PC-9 (cell line): Measurements from ENCODE around the gene CMBL.

ENCODE experiments used
- EZH2 ChIP-seq: fragments of 200-600 bp; sonication (generic); IDR thresholded peaks from 2 replicates; pipeline ENCODE4 v1.8.0; 2017; ENCODE audit warnings: antibody characterized with exemption, low read depth
- TF ChIP-seq, protein P1 (sequence below): fragments of 200-600 bp; sonication (generic); conservative IDR thresholded peaks from 2 replicates; pipeline ENCODE4 v1.6.1; 2017; ENCODE audit warnings: mixed run types, antibody characterized with exemption, mild to moderate bottlenecking, moderate library complexity

DNA sequence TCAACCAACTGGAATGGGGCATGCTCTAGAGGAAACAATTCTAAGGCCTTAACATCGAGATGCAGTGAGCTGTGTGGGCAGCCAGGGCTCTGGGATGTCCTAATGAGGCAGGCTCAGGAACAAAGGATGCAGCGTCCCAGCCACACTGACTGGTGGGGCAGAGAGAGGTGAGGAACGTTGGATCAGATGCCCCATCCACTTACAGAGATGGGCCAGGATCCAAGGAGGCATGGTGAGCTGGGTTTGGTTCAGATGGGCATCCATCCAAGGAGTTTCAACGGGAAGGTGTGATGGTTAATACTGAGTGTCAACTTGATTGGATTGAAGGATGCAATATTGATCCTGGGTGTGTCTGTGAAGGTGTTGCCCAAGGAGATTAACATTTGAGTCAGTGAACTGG, 30.3 kb upstream of the CMBL start:
- TF ChIP-seq EZH2 = no peak
- TF ChIP-seq, protein P1, sequence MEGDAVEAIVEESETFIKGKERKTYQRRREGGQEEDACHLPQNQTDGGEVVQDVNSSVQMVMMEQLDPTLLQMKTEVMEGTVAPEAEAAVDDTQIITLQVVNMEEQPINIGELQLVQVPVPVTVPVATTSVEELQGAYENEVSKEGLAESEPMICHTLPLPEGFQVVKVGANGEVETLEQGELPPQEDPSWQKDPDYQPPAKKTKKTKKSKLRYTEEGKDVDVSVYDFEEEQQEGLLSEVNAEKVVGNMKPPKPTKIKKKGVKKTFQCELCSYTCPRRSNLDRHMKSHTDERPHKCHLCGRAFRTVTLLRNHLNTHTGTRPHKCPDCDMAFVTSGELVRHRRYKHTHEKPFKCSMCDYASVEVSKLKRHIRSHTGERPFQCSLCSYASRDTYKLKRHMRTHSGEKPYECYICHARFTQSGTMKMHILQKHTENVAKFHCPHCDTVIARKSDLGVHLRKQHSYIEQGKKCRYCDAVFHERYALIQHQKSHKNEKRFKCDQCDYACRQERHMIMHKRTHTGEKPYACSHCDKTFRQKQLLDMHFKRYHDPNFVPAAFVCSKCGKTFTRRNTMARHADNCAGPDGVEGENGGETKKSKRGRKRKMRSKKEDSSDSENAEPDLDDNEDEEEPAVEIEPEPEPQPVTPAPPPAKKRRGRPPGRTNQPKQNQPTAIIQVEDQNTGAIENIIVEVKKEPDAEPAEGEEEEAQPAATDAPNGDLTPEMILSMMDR = no peak
